HL-60 (cell line): Measurements from ENCODE around the gene GPC4.

Experiments
- POLR2AphosphoS5 ChIP-seq: IDR thresholded peaks from 2 replicates; pipeline ENCODE4 v1.6.1; 2012; ENCODE audit warnings: low read depth
- TF ChIP-seq, protein P1 (sequence below): IDR thresholded peaks from one replicate; pipeline ENCODE4 v1.5.1; 2011; ENCODE audit warnings: low read length, control low read depth, inconsistent platforms; ENCODE audit not compliant: insufficient read depth
- TF ChIP-seq, protein P2 (sequence below): IDR thresholded peaks from 2 replicates; pipeline ENCODE4 v1.6.1; 2012; ENCODE audit warnings: low read depth; ENCODE audit not compliant: insufficient replicate concordance

DNA sequence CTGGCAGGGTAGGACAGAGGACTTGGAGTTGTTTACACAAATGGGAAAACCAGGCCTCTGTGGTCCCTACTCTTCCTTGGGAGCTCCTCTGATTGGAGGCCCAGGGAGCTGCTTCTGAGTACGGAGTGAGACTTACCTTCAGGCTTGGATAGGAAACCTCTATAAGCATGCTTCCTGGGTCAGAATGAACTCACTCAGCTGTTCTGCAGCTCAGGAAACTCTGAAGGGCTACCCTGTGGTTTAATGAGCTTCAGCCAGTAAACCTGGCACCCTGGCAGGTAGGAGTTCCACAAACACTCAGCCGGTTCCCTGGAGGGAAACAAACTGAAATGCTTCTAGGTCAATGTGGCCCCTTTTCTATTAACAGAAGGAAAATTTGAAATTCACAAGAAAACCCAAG, 146.1 kb downstream of the GPC4 start:
- no peak for TF ChIP-seq POLR2AphosphoS5
- TF ChIP-seq, protein P1, sequence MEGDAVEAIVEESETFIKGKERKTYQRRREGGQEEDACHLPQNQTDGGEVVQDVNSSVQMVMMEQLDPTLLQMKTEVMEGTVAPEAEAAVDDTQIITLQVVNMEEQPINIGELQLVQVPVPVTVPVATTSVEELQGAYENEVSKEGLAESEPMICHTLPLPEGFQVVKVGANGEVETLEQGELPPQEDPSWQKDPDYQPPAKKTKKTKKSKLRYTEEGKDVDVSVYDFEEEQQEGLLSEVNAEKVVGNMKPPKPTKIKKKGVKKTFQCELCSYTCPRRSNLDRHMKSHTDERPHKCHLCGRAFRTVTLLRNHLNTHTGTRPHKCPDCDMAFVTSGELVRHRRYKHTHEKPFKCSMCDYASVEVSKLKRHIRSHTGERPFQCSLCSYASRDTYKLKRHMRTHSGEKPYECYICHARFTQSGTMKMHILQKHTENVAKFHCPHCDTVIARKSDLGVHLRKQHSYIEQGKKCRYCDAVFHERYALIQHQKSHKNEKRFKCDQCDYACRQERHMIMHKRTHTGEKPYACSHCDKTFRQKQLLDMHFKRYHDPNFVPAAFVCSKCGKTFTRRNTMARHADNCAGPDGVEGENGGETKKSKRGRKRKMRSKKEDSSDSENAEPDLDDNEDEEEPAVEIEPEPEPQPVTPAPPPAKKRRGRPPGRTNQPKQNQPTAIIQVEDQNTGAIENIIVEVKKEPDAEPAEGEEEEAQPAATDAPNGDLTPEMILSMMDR, result no peak
- TF ChIP-seq, protein P2, sequence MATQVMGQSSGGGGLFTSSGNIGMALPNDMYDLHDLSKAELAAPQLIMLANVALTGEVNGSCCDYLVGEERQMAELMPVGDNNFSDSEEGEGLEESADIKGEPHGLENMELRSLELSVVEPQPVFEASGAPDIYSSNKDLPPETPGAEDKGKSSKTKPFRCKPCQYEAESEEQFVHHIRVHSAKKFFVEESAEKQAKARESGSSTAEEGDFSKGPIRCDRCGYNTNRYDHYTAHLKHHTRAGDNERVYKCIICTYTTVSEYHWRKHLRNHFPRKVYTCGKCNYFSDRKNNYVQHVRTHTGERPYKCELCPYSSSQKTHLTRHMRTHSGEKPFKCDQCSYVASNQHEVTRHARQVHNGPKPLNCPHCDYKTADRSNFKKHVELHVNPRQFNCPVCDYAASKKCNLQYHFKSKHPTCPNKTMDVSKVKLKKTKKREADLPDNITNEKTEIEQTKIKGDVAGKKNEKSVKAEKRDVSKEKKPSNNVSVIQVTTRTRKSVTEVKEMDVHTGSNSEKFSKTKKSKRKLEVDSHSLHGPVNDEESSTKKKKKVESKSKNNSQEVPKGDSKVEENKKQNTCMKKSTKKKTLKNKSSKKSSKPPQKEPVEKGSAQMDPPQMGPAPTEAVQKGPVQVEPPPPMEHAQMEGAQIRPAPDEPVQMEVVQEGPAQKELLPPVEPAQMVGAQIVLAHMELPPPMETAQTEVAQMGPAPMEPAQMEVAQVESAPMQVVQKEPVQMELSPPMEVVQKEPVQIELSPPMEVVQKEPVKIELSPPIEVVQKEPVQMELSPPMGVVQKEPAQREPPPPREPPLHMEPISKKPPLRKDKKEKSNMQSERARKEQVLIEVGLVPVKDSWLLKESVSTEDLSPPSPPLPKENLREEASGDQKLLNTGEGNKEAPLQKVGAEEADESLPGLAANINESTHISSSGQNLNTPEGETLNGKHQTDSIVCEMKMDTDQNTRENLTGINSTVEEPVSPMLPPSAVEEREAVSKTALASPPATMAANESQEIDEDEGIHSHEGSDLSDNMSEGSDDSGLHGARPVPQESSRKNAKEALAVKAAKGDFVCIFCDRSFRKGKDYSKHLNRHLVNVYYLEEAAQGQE, result no peak
